ENCODE data around the gene ZNF467. TPM values are rescaled to one million over a fixed set of nuclear protein-coding genes. Genes with fewer than 3 reads are reported as not detected.

Gene ZNF467
- total and polyA plus RNA-seq, 2 donors (not counting 3 experiments of a cell fraction or from before 2014, with no cell fraction given) = 4.2 to 8.9 TPM

DNA sequence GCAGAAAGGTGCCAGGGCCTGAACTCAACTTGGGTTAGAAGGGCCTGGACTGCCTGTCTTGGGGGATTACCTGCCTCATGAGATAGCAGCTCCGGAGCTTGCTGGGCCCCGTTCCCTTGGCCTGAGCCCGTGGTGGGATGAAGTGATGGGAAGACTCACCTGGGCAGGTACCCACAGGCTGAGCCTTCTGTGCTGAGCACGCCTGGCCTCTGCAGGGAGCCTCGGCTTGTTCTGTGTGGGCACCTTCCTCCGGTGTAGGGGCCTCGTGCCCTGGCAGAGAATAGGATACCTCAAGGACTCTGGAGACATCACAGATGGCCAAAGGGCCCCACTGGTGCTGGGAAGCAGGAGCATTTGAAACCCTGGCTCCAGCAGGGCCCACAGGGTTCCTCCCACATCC is 4.5 kb downstream of the ZNF467 start:
- Histone ChIP-seq H2AFZ (ENCODE audit: low read depth, low read length) (no peak overlapping the region), H3K79me2 (ENCODE audit: control insufficient read depth, insufficient read depth, low read length) (no peaks in the 10 kb centered on the region), H3K36me3 (ENCODE audit: control insufficient read depth in 2 of 2, extremely low read depth in 1 of 2, insufficient read depth in 2 of 2, low read length in 2 of 2) (peaks cover 0 to 11% of the 10 kb centered on the region in 2 experiments), H4K20me1 (replicated peaks; ENCODE audit: control insufficient read depth, extremely low read depth, insufficient read depth, low read length) (no peaks in the 10 kb centered on the region), H3K27me3 (ENCODE audit: control insufficient read depth in 2 of 2, insufficient read depth in 2 of 2, low read length in 2 of 2) (no peaks in the 10 kb centered on the region), H3K9me1 (replicated peaks; ENCODE audit: control insufficient read depth, extremely low read depth, insufficient read depth, low read length) (no peaks in the 10 kb centered on the region), H3K4me1 (ENCODE audit: control insufficient read depth, extremely low read depth, insufficient read depth, low read length) (peaks cover 2% of the 10 kb centered on the region), H3K4me3 (replicated peaks in 1 of 3; ENCODE audit: insufficient read depth in 1 of 3, low read depth in 1 of 3, low read length in 3 of 3) (no peak overlapping the region), H3K9me3 (replicated peaks; ENCODE audit: control insufficient read depth, insufficient read depth, low read length) (no peaks in the 10 kb centered on the region), H3K4me2 (ENCODE audit: insufficient read depth, low read length) (no peak overlapping the region), H3K9ac (replicated peaks; ENCODE audit: extremely low read depth, insufficient read depth, low read length) (no peak overlapping the region), H3K27ac (ENCODE audit: insufficient read depth, low read depth, low read length) (no peak overlapping the region)
- intact Hi-C loops (cut with micrococcal nuclease) = no loop called here
- dilution Hi-C loops (cut with MboI; ENCODE audit: extremely low pct_ligation_motif_present, low sequenced_read_pairs) = no loop called here
- no peak for FAIRE-seq
- no TSS peak for BruUV-seq (replicated peaks)
- ChIA-PET CTCF (interaction anchor here (1.3 kb wide), 1 partner anchor 27 kb away, joined by 5 read pairs; no protein-coding TSS in a partner anchor), POLR2A (no interaction called here)
- TF ChIP-seq GATA2 (IDR thresholded peaks at IDR 0.05; ENCODE audit: insufficient read depth, insufficient read length, low read depth, low read length) (no peak), POLR2AphosphoS5 (IDR thresholded peaks at IDR 0.05; ENCODE audit: insufficient read depth, low read depth, low read length) (no peak), MYC (IDR thresholded peaks at IDR 0.05; ENCODE audit: low read depth, low read length) (no peak), FOS (IDR thresholded peaks at IDR 0.05; ENCODE audit: borderline replicate concordance, insufficient read depth, low read length) (no peak)
- TF ChIP-seq, protein P1, sequence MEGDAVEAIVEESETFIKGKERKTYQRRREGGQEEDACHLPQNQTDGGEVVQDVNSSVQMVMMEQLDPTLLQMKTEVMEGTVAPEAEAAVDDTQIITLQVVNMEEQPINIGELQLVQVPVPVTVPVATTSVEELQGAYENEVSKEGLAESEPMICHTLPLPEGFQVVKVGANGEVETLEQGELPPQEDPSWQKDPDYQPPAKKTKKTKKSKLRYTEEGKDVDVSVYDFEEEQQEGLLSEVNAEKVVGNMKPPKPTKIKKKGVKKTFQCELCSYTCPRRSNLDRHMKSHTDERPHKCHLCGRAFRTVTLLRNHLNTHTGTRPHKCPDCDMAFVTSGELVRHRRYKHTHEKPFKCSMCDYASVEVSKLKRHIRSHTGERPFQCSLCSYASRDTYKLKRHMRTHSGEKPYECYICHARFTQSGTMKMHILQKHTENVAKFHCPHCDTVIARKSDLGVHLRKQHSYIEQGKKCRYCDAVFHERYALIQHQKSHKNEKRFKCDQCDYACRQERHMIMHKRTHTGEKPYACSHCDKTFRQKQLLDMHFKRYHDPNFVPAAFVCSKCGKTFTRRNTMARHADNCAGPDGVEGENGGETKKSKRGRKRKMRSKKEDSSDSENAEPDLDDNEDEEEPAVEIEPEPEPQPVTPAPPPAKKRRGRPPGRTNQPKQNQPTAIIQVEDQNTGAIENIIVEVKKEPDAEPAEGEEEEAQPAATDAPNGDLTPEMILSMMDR (IDR thresholded peaks at IDR 0.05; ENCODE audit: extremely low read depth in 1 of 2, insufficient read depth in 1 of 2, low read depth in 1 of 2, low read length in 2 of 2) = no peak
- TF ChIP-seq, protein P2, sequence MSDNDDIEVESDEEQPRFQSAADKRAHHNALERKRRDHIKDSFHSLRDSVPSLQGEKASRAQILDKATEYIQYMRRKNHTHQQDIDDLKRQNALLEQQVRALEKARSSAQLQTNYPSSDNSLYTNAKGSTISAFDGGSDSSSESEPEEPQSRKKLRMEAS (IDR thresholded peaks at IDR 0.05; ENCODE audit: insufficient read depth, insufficient read length) = no peak
- DNase-seq (ENCODE audit: low read depth, low spot score) = no peak

Data from endothelial cell of umbilical vein (primary cell).